ENCODE measurements around the gene HIVEP3. TPM values are rescaled to one million over a fixed set of nuclear protein-coding genes. Genes with fewer than 3 reads are reported as not detected.

HIVEP3 gene
- total and polyA plus RNA-seq, 2 of the 13 experiments (the other 11 are each of a cell fraction or from before 2014, with no cell fraction given), result 0.05 TPM; not detected in 1

- H3K79me2 ChIP-seq (ENCODE audit: insufficient read depth, low read length), result no peaks in the 10 kb centered on the region
- DNase-seq (ENCODE audit: low spot score) (no peak), FAIRE-seq (no peak), ATAC-seq (no peak)
- 0 out of 5 replicates have a peak, but pooled peaks cover 0 to 4% of the 10 kb centered on the region in 2 experiments for H3K27me3 ChIP-seq (ENCODE audit: control insufficient read depth in 1 of 2, insufficient read depth in 2 of 2, low read length in 2 of 2)
- H4K20me1 ChIP-seq (ENCODE audit: insufficient read depth, low read length), result no peaks in the 10 kb centered on the region
- H3K9me3 ChIP-seq (ENCODE audit: low read length), result no peaks in the 10 kb centered on the region
- no peak overlapping the region for H2AFZ ChIP-seq (ENCODE audit: low read length)
- CTCF ChIA-PET (ENCODE audit: low intra/inter-chr PET ratio, low total read pairs), result no interaction called here
- intact Hi-C loops (cut with micrococcal nuclease; ENCODE audit: unreplicated experiment), result no loop called here
- no peaks in the 10 kb centered on the region for H3K4me1 ChIP-seq (ENCODE audit: insufficient read depth, low read length)
- POLR2A ChIA-PET, result no interaction called here
- H3K4me3 ChIP-seq (replicated peaks in 1 of 3; ENCODE audit: insufficient read depth in 1 of 3, low read depth in 2 of 3, low read length in 3 of 3), result no peak overlapping the region
- no peaks in the 10 kb centered on the region for H3K36me3 ChIP-seq (replicated peaks in 1 of 2; ENCODE audit: control insufficient read depth in 1 of 2, insufficient read depth in 2 of 2, low read length in 2 of 2)
- no TSS peak for BruUV-seq (replicated peaks)
- no peak overlapping the region for H3K9ac ChIP-seq (ENCODE audit: insufficient read depth, low read depth, low read length)
- no peak overlapping the region for H3K4me2 ChIP-seq (ENCODE audit: low read depth, low read length)
- WGBS (ENCODE audit: low lambda C conversion rate), result 4% methylated on average over 5 of the region's 5 CpGs
- in situ Hi-C loops (cut with HindIII; ENCODE audit: extremely low pct_ligation_motif_present, low pct_unique_long_range_greater_than_20kb), result no loop called here
- no peak overlapping the region for H3K27ac ChIP-seq (ENCODE audit: extremely low read length, insufficient read depth, low read length)
- TF ChIP-seq TFAP4 (IDR thresholded peaks at IDR 0.05; ENCODE audit: borderline replicate concordance, low read depth), result no peak
- TF ChIP-seq GMEB2 (CRISPR knock-in tag; IDR thresholded peaks at IDR 0.05; ENCODE audit: low read depth), result no peak
- no peak for TF ChIP-seq RFXANK (CRISPR knock-in tag; IDR thresholded peaks at IDR 0.05)
- no peak for TF ChIP-seq ZNF383 (CRISPR knock-in tag; IDR thresholded peaks at IDR 0.05; ENCODE audit: borderline replicate concordance)
- no peak for TF ChIP-seq KDM6A (CRISPR knock-in tag; IDR thresholded peaks at IDR 0.05; ENCODE audit: low read depth)
- no peak for TF ChIP-seq REXO4 (CRISPR knock-in tag; IDR thresholded peaks at IDR 0.05; ENCODE audit: borderline replicate concordance)
- TF ChIP-seq TFDP2 (CRISPR knock-in tag; IDR thresholded peaks at IDR 0.05), result no peak
- no peak for TF ChIP-seq ZNF136 (CRISPR knock-in tag; IDR thresholded peaks at IDR 0.05; ENCODE audit: low read depth)
- no peak for TF ChIP-seq ZBTB40 (IDR thresholded peaks at IDR 0.05)
- no peak for TF ChIP-seq ZBTB40 (CRISPR knock-in tag; IDR thresholded peaks at IDR 0.05)
Measured at GRCh38 chr1:41794031-41794430, 124.7 kb downstream of the HIVEP3 start.

All from HepG2 (cell line).